Mammary epithelial cell (primary cell): ENCODE measurements around the gene EYS.

Experiments
- EZH2 ChIP-seq: IDR thresholded peaks from 2 replicates; pipeline ENCODE4 v1.6.1; 2012; ENCODE audit warnings: low read length, inconsistent platforms, borderline replicate concordance
- TF ChIP-seq, protein P1 (sequence below), 2 donors: IDR thresholded peaks in 1 of 2; conservative IDR thresholded peaks in 1 of 2; 2 replicates each; pipeline ENCODE4 v1.5.1; 2011 to 2012; ENCODE audit warnings: inconsistent platforms in 2 of 2, low read length in 2 of 2, mild to moderate bottlenecking in 2 of 2, control low read depth in 1 of 2, low read depth in 1 of 2; ENCODE audit not compliant: insufficient read depth in 1 of 2; ENCODE audit errors: extremely low read depth in 1 of 2

DNA sequence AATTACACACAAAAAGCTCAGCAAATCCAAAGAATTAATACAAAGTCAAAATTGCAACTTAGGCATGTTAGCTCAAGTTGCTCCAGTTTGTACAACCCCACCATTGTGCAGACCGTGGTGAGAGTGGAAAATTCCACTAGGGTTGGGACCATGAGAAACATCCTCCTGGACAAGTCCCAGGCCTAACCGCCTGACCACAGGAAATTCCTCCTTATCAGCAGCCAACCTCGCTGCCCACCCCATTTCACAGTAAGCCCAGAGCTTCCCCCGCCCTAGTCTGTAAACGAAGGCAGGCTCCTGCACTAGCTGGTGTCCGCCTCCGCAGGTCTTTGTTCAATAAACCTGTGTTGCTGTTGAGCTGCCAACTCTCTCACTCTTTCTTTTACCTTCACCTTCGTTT is 1023.3 kb downstream of the EYS start:
- TF ChIP-seq, protein P1, sequence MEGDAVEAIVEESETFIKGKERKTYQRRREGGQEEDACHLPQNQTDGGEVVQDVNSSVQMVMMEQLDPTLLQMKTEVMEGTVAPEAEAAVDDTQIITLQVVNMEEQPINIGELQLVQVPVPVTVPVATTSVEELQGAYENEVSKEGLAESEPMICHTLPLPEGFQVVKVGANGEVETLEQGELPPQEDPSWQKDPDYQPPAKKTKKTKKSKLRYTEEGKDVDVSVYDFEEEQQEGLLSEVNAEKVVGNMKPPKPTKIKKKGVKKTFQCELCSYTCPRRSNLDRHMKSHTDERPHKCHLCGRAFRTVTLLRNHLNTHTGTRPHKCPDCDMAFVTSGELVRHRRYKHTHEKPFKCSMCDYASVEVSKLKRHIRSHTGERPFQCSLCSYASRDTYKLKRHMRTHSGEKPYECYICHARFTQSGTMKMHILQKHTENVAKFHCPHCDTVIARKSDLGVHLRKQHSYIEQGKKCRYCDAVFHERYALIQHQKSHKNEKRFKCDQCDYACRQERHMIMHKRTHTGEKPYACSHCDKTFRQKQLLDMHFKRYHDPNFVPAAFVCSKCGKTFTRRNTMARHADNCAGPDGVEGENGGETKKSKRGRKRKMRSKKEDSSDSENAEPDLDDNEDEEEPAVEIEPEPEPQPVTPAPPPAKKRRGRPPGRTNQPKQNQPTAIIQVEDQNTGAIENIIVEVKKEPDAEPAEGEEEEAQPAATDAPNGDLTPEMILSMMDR (conservative IDR thresholded peaks at IDR 0.05 in 1 of 2, IDR thresholded peaks at IDR 0.05 in 1 of 2; ENCODE audit: extremely low read depth in 1 of 2, insufficient read depth in 1 of 2, low read depth in 1 of 2, low read length in 2 of 2) = no peak
- no peak for TF ChIP-seq EZH2
